Right lobe of liver (tissue), 6 donors: ENCODE results near the gene SLC25A38. TPM values are rescaled to one million over a fixed set of nuclear protein-coding genes. Genes with fewer than 3 reads are reported as not detected.
A peak's percentile ranks its signal among the peaks of the same experiment; 100 is the strongest.

Source experiments
- ATAC-seq, 4 donors: fragments of 200-7000 bp; cut with Tn5 transposase; one replicate each; pipeline ENCODE4 v1.9.1; 2020; ENCODE audit warnings: mild to moderate bottlenecking in 4 of 4, moderate library complexity in 4 of 4
- DNase-seq, 3 donors: peaks; one replicate each; pipeline ENCODE4 v3.0.0-alpha.2; 2020
- H3K27ac ChIP-seq, 3 donors: fragments of 200-600 bp; one replicate each; pipeline ENCODE4 v1.8.0; 2022
- H3K27me3 ChIP-seq, 2 donors: fragments of 200-600 bp; one replicate each; pipeline ENCODE4 v1.8.0; 2022
- H3K36me3 ChIP-seq, 4 donors: fragments of 200-600 bp; sonication (generic) in 1 of 4; one replicate each; pipeline versions ENCODE4 v1.5.1 to v1.8.0; 2017 to 2022; ENCODE audit warnings: control low read depth in 1 of 4
- H3K4me1 ChIP-seq, 4 donors: fragments of 200-600 bp; sonication (generic) in 1 of 4; one replicate each; pipeline versions ENCODE4 v1.5.1 to v1.8.0; 2017 to 2022; ENCODE audit warnings: control low read depth in 1 of 4
- H3K4me3 ChIP-seq, 3 donors: fragments of 200-600 bp; one replicate each; pipeline ENCODE4 v1.8.0; 2022
- H3K9me3 ChIP-seq, 4 donors: fragments of 200-600 bp; sonication (generic) in 1 of 4; one replicate each; pipeline versions ENCODE4 v1.5.1 to v1.8.0; 2017 to 2022; ENCODE audit warnings: control low read depth in 1 of 4
- CTCF ChIP-seq, 4 donors: fragments of 200-600 bp in 3 of 4; fragments of 450-650 bp in 1 of 4; IDR thresholded peaks; one replicate each; pipeline versions ENCODE4 v1.5.1 to v1.8.0; 2016 to 2022; ENCODE audit warnings: antibody characterized with exemption in 4 of 4, mild to moderate bottlenecking in 2 of 4
- POLR2A ChIP-seq: fragments of 450-650 bp; IDR thresholded peaks from one replicate; pipeline ENCODE4 v1.6.1; 2017; ENCODE audit warnings: antibody characterized with exemption, mild to moderate bottlenecking
- WGBS: methylation state at CpG from one replicate; pipeline ENCODE4 v1.1.6; 2018; ENCODE audit warnings: low coverage, low lambda C conversion rate; ENCODE audit not compliant: insufficient coverage; ENCODE audit errors: missing lambda C conversion rate; 5-methylcytosine and 5-hydroxymethylcytosine counted together
- intact Hi-C, 2 donors: fragments of 100-400 bp; cut with DNase I; formaldehyde crosslinking; loops; one replicate each; pipeline versions ENCODE4 v1.11.2 to v1.14.1; 2022
- total RNA-seq, 6 experiments: library from RNA; depleted of rRNA in 2 of 6; stranded (reverse); fragments of >200 nt in 2 of 6; fragmentation: NEBNext Ultra II Directional in 3 of 6; extraction: Animal tissue kit (Norgen Biotek cat#: 25700) in 3 of 6; gene quantifications; one replicate each; pipeline versions ENCODE4 v1.1.0 to v1.2.4, GENCODE V29; 2016 to 2023
- donor health status: DM: no; HTN: yes; CAD: no.
- donor health status: DM: no; HTN: no; CAD: no.
- donor health status: DM: no; HTN: no; CAD: no.
- donor health status: DM: no; HTN: yes; CAD: no.
- donor health status: DM: no; HTN: yes; CAD: no.

Gene SLC25A38
- total RNA-seq, 6 experiments from 2014 or later = 20.9 to 36.7 (median 23.6) TPM

GRCh38 chr3:39343076-39343717 lies 40.0 kb upstream of the SLC25A38 start:
- Histone ChIP-seq H3K36me3 (no peaks in the 10 kb centered on the region), H3K27ac (no peak overlapping the region), H3K9me3 (no peaks in the 10 kb centered on the region), H3K4me3 (no peak overlapping the region), H3K27me3 (no peaks in the 10 kb centered on the region), H3K4me1 (peaks cover 0 to 5% (median 2%) of the 10 kb centered on the region in 4 donors)
- DNase-seq (no peak), ATAC-seq (peak in 1 of 4 donors; percentile 29)
- intact Hi-C loops = no loop called here
- no peak for TF ChIP-seq CTCF (IDR thresholded peaks at IDR 0.05)
- TF ChIP-seq POLR2A = no peak
- 71% methylated on average over 1 of the region's 1 CpG for WGBS

DNA sequence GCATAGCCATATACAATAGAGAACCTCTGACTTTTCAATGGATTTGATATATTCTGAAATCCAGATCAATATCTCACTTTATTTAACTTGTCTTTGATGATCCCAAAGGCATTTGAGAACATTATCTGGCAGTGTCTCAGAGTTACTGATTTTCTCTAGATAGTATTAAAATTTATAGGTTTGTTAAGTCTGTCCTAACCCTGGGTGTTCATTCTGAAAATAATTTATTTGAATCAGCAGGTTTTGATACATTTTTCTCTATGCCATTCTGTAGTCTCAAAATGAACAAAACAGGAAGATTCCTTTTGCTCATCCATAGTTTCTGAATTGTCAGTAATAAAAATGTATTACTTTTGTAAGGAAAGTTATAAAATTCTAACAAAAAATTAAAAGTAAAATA lies 39.4 kb upstream of the SLC25A38 start:
- no peaks in the 10 kb centered on the region for H3K36me3 ChIP-seq
- no peaks in the 10 kb centered on the region for H3K27me3 ChIP-seq
- no peaks in the 10 kb centered on the region for H3K9me3 ChIP-seq
- DNase-seq (no peak), ATAC-seq (no peak)
- H3K4me3 ChIP-seq = no peak overlapping the region
- TF ChIP-seq POLR2A = no peak
- TF ChIP-seq CTCF (IDR thresholded peaks at IDR 0.05) = no peak
- peaks cover 0 to 10% (median 1%) of the 10 kb centered on the region in 4 donors for H3K4me1 ChIP-seq
- H3K27ac ChIP-seq = no peak overlapping the region
- intact Hi-C loops = no loop called here

GRCh38 chr3:39344746-39345344 lies 38.3 kb upstream of the SLC25A38 start:
- Histone ChIP-seq H3K27me3 (no peaks in the 10 kb centered on the region), H3K36me3 (no peaks in the 10 kb centered on the region), H3K9me3 (no peaks in the 10 kb centered on the region), H3K27ac (no peak overlapping the region), H3K4me1 (peaks cover 0 to 15% (median 3%) of the 10 kb centered on the region in 4 donors), H3K4me3 (no peak overlapping the region)
- no peak for DNase-seq
- intact Hi-C loops = no loop called here
- TF ChIP-seq CTCF (IDR thresholded peaks at IDR 0.05) (no peak), POLR2A (no peak)
- no peak for ATAC-seq

DNA sequence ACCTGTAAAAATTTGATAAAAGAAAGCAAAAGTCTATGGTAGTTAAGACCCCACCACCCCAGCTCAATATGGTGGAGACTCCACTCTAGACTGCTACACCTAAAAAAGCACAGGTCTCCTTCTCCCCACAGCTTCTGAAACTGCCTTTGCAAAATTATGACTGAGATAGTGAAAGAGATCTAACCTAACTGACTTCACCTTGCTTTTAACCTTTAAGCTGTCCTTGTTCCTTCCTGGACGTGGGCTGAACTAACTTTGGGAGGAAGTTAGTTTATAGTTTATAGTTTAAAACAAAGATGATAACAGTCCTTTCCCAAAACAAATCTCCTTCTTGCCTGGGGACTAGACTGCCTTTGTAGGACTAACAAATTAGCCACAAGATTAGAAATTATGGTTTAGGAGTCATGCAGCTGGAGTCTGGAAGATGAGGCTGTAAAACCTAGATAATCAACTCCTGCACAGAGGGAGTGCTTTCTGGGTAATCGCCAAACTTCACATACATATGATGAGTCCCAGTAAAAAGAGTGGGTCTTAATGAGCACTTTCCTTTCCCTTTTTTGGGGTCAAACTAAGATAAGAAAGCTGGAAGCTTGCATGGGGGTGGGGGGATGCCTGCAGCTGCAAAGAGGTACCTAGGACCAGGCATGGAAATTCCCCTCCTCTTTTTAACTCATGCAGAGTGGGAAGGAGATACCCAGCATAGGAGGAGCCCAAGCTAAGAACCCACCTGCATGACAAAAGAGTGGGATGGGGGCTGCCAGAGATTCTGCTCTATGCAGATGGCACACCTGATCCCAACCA lies 36.2 kb upstream of the SLC25A38 start:
- WGBS = 59% methylated on average over 2 of the region's 2 CpGs
- no peak for DNase-seq

More for the DNA sequence above, 36.2 kb upstream of the SLC25A38 start:
- no peaks in the 10 kb centered on the region for H3K36me3 ChIP-seq
- H3K27ac ChIP-seq = no peak overlapping the region
- peaks cover 0 to 15% (median 3%) of the 10 kb centered on the region in 4 donors for H3K4me1 ChIP-seq
- intact Hi-C loops = no loop called here
- no peak for TF ChIP-seq CTCF (IDR thresholded peaks at IDR 0.05)
- TF ChIP-seq POLR2A = no peak
- no peak for ATAC-seq
- no peak overlapping the region for H3K4me3 ChIP-seq
- H3K27me3 ChIP-seq = no peaks in the 10 kb centered on the region
- H3K9me3 ChIP-seq = no peaks in the 10 kb centered on the region
